ENCODE results near the gene TTC28.

TTC28 gene

DNA sequence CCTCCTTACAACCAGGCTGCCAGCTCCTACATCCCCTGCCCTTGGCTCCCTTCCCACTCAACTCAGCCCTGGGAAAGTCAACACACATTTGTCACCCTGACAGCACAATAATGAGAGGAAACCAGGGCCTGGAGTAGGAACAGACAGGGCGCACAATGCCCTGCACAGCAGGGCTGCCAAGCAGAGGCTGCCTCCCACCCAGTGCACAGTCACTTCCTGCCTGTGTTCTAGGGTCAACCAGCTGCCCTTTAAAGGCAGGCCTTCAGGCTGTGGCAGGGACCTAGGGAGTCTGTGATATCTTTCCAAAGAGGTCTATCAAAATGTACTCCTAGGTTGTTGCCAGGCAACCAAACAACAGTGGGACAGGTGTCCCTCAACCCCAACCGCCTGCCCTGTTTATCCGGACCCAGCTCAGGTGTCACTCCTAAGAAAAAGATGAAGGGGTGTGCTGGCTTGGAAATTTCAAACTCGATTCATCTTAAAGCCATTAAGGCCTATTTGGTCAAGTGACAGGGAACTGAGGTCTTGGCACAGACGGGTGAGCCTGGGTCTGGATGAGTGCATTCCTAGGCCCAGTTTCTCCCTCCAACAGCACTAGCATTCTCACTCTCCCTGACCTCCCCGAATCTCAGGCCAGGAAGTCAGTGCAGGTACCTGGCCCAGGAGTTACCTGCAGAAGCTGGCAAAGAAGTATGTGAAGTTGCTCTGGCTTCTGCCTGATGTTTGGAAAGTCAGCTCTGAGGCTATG lies 650.3 kb downstream of the TTC28 start:
- DNase-seq (ENCODE audit: low read depth in 2 of 3, low spot score in 1 of 3): no peak

DNA sequence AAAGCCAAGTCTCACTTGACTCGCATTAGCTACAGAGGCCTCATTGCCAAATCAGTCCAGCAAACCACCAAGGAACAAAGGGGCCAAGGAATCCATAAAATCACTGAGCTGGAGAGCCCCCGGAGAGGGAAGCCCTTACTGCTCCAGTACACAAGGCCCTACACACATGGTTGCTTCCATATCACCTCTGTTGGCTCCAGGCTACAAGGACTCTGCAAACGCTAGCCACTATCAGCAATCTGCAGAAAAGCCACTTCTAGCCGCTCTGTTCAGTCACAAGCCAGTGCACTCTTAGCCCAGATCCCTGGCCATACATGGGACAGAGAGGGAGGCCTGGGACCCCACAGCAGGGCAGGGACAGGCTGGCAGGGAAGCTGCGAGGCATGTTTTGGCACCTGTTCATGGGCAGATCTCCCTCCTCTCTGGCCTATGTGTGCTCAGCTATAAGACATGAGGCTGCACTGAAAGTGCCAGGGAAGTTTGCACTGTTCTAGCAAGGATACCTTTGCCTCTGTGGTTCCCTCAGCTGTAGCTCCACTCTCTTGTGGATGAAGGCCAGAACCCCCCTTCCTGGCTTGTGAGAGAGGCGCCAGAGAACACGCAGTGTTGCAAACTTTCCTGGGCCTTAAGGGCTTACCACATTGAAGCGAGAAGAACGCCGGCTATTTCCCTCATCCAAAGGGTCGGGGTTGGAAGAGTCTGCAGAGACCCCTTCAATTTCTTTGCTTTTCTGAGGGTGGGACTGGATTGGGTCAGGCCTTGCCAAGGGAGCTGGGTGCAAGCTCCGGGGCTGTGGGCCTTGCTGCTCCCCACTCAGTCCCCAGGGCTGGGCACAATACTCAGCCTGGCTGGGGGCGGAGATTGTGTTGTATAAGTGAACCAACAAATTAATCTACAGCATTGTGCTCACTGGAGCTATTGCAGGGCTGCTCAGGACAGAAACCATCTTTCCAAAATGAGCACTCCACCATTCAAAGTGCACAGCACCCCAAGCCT lies 651.9 kb downstream of the TTC28 start:
- DNase-seq (ENCODE audit: low read depth in 2 of 3, low spot score in 1 of 3): no peak

DNA sequence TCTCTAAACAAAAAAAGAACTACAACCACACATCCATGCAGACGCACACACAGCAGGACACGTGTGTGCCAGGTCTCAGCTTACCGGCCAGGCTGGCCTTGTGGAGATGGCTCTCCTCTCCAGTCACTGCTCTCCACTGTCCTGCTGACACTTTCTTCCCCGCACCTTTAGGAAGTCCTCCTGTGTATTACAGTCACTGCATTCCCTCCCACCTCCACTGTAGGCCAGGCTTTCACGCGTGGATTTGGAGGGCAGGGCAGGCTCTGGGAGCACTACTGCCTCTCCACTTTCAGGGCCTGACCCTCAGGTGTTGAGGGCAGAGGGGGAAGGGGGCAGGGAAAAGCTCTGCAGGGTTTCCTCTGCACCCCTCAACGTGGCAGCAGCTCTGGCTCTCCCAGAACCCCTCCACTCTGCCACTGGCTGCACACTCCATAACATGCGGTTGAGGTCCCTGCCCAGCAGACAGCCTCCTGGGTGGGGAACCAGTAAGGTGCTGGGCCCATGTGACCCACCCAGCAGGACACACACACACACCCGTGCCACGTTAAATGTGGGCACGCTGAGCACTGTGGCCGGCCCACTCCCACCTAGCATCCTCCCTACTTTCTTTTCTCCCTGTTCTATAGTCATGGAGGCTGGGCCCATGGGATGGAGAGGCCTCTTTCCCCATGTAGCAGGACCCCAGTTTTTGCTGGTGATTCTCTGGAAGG lies 653.6 kb downstream of the TTC28 start:
- DNase-seq (ENCODE audit: low read depth in 2 of 3, low spot score in 1 of 3): no peak

DNA sequence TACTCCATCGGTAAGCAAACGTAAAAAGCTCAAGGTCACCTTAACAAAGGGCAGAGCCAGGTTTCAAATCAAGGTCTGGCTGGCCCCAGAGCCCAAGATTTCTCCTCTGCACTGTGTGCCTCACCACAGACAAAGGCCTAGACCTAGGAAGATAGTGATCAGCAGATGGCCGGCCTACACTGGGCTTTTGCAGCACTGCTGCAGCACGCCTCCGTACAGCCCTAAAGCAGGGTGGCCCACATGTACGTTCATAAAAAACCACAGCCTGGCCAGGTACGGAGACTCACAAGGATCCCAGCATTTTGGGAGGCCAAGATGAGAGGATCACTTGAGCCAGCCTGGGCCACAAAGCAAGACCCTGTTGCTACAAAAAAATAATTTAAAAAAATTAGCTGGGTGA lies 654.3 kb downstream of the TTC28 start:
- DNase-seq (ENCODE audit: low read depth in 2 of 3, low spot score in 1 of 3): no peak

DNA sequence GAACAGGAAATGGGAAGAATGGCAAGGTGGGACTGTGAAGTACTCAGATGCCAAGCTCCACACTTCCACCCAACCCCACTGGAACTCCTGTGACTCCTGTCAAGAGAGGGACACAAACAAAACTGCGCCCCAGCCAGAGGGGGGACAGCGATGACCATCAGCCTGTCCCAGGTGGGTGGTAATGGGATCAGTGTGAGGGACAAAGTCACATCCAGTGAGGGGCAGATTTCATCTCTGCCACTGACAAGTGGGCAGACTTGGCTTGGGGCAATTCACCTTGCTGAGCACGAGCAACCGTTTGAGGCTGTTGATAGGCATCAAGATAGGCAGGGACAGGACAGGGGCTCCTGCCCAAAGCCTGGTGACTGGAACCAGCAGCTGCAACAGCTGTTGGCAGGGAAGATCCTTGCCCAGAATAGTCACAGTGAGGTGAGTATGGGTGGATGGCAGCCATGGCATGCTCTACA lies 655.2 kb downstream of the TTC28 start:
- no peak for DNase-seq (ENCODE audit: low read depth in 2 of 3, low spot score in 1 of 3)

DNA sequence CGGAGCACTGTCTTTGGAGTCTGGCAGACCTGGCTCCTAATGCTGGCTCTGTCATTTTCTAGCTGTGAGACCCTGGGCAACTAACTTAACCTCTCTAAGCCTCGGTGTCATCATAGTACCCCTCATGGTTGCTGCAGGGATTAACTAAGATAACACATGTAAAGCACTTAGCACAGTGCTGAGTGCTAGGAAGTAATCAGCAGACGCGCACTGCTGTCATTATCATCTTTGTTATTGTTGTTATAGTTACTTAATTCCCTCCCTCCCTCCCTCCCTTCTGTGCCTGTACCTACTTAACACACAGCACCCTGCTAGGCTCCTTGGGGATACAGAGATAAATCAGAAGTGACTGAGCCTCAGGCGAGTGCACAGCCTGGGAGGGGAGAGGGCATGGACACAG lies 655.9 kb downstream of the TTC28 start:
- DNase-seq (ENCODE audit: low read depth in 2 of 3, low spot score in 1 of 3): no peak

DNA sequence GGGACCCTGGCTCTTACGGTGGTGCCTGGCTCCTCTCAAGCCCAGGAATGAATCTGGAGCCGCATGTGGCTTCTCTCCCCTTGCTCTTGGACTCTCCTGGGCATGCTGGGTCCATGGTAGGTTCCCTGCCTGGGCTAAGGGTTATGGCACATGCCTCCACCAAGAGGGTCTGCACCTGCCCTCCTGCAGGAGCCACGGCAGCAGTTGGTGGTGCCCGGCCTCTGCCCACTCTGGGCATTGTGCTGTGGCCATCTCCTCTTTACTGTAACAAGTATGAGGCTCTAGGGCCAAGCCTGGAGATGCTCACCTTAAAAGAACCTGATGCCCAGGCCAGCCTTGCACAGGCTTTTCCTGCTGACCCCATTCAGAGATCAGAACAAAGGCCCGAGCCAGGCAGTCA lies 656.6 kb downstream of the TTC28 start:
- no peak for DNase-seq (ENCODE audit: low read depth in 2 of 3, low spot score in 1 of 3)

DNA sequence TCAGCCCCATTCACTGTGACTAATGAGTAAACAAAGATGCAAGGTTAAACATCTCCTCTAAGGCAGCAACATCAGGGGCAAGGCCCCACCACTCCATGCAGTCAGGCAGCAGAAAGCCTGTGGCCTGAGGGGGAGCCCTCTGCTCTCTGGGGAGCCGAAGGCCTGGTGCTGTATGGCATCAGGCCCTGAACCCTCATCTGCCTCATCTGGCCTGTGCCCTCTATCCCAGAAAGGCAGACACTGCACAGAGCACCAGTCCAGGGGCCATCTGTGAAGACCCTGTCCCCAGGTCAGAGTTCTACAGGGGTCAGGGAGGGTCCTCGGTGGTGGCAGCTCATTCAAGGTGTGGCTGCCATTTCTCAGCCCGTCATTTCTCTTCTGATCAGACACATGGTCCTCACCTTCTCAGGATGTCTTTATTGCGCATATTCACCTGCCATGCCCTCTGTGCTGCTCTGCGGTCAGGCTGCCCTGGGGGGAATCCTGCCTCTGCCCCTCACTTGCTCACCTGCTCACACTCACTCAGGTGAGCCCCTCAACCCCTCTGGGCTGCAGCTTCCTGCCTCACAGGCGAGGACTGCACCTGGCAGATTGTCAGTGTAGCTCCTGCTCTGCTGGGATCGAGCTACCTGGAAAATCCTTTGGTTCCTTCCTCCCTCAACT lies 657.5 kb downstream of the TTC28 start:
- no peak for DNase-seq (ENCODE audit: low read depth in 2 of 3, low spot score in 1 of 3)

DNA sequence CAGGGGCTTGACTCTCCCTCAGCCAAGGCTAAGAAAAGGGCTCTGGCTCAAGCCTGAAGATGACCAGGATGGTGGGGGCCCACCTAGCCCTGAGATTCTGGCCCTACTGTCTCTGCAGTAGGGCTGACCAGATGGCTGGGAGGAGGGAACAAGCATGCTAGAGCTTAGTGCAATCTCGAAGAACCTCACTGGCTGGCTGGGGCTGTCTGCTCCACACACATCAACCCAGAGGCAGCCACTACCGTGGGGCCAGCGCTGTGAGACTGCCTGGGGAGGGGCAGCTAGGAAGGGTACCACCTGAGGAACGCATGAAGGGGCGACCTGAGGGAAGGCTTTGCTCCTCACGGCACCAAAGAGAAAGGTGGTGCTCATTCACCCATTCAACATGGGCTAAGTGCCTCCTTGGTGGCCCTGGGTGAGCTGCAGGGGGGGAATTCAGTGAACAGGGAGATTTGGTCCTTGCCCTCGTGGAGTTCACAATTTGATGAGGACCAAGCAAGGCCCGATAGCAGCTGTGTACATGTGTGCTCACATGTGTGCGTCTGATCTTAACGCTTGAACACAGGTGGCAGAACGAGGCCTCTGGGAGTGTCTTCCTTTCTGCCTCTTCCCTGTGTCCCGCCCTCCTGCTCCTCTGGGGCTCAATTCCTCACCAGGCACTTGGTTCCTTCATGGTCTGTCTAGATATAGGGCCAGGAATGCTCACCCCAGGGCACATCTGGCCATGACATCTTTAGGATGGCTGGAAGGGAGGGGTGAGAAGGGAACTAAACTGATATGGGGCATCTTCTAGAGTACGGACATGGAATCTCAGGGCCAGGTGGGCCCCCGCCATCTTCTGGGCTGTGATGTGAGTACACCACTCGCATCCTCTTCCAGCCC lies 658.3 kb downstream of the TTC28 start:
- DNase-seq (ENCODE audit: low read depth in 2 of 3, low spot score in 1 of 3): no peak

DNA sequence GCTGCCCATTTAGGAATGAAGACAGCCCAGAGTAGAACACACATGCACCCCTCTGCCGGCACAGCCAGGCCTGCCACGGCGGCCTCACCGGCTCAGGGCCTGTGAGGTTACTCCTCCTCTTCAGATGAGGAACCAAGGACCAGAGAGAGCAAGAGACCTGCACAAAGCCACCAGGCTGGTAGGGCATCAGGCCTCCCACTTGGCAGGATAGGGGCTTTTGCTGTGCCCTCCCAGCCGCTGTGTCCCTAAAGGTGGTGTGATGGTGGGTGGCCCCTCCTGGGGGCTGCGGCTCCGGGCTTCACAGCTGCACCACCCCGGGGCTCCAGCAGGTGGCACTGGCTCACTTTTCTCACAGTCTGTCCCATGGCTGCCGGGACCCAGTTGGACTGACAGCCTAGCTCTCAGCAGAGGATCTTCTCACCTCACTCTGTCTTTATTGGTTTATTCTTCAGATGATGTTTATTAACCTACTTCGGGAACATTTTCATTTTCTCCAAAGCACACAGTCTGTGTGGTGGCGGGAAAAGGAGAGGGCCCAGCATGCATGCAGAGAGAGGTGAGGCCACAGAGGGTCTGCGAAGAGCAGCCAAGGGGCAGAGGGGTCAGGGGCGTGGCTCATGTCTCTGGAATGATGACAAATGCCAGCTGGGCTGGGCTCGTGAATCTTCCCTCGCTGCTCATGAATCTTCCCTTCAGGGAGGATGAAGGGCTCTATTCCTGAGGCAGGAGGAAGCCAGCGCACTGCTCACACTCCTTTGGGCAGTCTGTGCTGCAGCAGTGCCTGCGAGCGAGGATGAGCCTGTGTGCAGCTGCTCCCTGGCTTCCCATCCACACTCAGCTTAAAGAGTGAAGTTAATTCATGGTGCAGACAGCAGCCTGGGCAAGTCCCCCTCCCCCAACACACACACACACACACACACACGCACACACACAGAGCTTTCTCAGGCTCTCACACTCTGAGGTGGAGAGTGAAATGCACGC lies 659.5 kb downstream of the TTC28 start:
- peak; percentile 42 to 78 (median 45) for DNase-seq (ENCODE audit: low read depth in 2 of 3, low spot score in 1 of 3)

DNA sequence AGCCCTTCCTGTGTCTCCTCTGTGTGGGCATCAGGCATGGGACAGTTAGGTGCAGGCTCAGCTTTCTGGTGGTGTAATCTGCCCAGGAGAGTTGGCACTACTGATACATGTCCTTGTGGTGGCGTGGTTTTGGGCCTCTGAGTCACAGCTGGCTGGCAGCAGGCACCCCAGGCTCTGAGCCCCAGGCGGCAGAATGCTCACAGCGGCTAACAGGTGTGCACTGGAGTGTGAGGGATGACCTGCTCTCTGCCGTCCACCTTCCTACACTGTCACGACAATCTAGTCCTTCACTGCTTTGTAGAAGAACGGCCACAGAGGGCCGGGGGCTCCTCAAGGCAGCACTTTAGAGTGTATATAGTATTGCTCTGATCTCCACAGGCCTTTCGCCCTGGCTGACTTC lies 660.3 kb downstream of the TTC28 start:
- no peak for DNase-seq (ENCODE audit: low read depth in 2 of 3, low spot score in 1 of 3)

DNA sequence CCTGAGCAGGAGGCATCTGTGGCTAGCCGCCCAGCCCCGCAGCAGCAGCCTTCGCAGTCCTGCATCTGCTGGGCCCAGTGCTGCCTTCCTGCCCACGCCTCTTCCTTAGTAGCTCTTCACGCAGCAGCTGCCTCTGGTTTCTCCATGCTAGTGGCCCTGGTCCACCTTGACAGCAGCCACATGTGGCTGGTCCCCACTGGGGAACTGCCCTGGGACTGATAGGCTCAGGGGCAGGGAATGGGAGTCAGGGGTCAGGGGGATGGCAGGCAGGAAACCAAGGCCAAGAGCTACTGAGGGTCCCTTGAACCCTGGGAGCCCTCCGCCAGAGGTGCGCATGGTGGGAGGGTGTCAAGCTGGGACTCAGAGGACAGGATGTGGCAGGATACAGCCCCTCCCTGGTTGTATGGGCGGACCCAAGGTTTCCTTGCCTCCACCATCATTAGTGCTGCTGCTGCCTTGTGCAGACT lies 661.1 kb downstream of the TTC28 start:
- no peak for DNase-seq (ENCODE audit: low read depth in 2 of 3, low spot score in 1 of 3)

DNA sequence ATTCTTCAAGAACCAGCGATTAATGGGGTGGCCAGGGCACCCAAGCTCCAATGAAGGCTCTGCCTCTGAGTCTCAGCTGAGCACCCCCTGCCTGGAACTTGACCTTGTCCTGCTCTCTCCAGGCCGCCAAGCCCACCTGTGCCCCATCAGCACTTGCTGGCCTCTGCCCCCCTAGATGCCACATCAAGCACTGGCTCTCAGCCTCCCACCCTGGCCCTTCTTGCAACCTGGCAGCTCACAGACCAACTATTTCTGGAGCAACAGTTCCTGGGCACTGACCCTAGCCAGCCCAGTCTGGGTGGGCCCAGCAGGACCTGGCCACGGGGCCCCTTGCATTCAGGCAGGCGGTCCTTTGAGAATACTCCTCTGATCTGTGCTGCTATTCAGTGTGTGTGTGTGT lies 661.8 kb downstream of the TTC28 start:
- no peak for DNase-seq (ENCODE audit: low read depth in 2 of 3, low spot score in 1 of 3)

DNA sequence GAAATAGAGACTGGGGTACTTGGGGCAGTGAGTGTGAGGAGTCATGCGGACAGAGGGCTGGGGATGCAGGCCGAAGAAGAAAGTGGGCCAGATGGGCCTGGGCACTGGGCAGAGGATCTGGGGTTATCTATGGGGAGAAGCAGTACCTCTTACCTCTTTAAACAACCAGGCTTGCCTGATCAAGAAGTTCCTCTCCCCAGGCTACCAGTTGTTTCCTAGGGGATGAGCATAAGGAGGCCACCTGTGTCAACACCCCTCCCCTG lies 662.2 kb downstream of the TTC28 start:
- DNase-seq (ENCODE audit: low read depth in 2 of 3, low spot score in 1 of 3): no peak

DNA sequence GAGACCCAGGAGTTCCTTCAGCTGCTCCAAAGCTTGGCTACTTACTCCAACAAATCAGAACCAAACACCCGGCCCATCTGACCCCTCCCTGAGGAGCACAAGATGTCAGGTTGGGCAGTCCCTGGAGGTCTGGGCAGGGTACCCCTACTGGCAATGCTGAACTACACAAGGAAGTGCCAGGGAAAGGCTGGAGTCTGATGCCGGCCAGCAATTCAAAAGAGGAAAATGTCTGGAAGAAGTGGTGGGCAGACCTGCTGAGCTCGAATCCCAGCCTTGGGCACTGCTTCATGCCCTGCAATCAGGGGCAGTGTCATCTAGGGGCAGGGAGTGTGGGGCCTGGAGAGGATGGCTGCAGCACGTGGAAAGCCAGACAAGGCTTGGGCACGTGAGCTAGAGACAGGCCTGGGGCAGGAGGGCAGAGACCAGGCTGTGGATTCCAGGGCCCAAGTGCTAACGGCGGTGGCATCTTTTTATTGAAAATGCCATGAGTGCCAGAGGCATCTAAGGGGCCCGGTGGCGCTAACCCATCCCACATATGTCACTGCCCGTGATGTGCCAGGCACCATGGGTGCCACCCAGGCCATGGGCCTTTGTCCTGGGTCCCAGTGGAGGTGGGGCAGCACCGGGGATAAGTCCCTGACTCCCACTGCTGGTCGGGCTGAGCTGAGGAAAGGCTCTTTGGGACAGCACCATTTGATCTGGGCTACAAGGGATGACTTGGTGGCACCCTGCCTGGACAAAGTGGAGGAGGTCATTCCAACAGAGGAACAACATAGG lies 662.7 kb downstream of the TTC28 start:
- no peak for DNase-seq (ENCODE audit: low read depth in 2 of 3, low spot score in 1 of 3)

DNA sequence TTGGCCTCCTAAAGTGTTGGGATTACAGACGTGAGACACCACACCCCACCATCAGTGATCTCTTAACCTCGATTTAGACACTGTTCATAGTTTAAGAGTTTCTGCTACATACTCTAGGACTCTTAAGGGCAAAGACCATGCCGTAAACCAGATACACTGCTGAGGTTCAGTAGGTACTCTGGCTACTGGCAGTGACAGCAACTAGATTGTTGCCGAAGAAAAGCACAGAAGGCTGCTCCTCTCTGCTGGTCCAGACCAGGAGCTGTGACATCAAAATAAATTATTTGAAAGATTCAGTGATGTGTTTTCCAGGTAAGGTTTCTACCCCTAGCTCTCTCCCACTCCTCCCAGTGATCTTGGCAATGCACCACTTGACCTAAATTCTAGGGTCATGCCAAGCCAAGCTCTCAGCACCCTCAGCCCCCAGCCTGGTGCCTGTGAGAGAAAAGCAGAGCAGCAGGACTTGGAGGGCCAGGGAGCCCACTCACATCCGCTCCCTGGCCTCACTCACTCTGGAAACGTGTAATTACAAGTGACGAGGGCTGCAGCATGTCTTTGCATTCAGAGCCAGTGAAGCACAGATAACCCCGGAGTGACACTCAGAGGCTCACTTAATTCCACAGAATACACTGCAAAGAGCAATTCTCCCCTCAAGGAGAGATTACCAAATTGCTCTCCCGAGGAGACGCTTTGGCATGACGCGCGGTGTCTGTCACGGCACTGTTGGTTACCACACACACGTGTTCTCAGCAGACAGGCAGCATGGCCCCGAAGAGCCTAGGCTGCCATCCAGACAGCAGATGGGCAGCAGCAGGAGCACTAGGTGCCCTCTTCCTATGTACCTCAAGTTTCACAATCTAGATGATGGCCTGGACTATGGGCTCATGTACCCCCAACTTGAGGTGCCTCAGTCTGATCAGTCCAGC lies 663.7 kb downstream of the TTC28 start:
- DNase-seq (ENCODE audit: low read depth in 2 of 3, low spot score in 1 of 3): no peak

DNA sequence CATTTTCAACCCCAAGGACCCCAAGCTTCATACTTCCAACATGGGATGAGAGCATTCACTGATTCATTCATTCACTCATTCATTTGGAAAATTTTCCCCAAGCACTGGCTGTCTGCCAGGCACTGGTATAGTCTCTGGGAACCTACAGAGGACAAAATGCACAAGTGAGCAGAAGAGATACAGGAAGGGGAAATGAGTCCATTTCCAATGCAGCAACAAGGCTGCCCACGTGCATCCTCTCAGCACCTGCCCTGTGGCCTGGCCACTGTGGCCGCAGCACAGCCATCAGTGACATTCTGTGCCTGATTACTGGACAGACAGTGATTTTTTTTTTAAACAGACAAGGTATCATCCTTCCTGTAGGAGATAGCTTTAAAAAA lies 664.6 kb downstream of the TTC28 start:
- no peak for DNase-seq (ENCODE audit: low read depth in 2 of 3, low spot score in 1 of 3)

Measured in stimulated activated CD4-positive, alpha-beta T cell treated with anti-CD3 and anti-CD28 coated beads, Interleukin-12 subunit alpha, Interleukin-12 subunit beta, amount 100 ng/mL, for 48 hours (primary cell).